ENCODE measurements around the gene THAP7. TPM values are rescaled to one million over a fixed set of nuclear protein-coding genes. Genes with fewer than 3 reads are reported as not detected.

THAP7 gene
- total and polyA plus RNA-seq, 2 of the 13 experiments (the other 11 are each of a cell fraction or from before 2014, with no cell fraction given) = 13.0 to 25.5 TPM

GRCh38 chr22:20981787-20982562 lies 19.9 kb downstream of the THAP7 start, which contains the start of gene LZTR1 (continued):
- TF ChIP-seq AKAP8 (CRISPR knock-in tag; IDR thresholded peaks at IDR 0.05) (peak; percentile 97), ZNF281 (CRISPR knock-in tag; IDR thresholded peaks at IDR 0.05; ENCODE audit: borderline replicate concordance) (peak; percentile 19; the same call in 1 of the 2 replicates), MLXIP (CRISPR knock-in tag; IDR thresholded peaks at IDR 0.05; ENCODE audit: borderline replicate concordance) (peak; percentile 61; the same call in 1 of the 2 replicates), ZNF646 (CRISPR knock-in tag; IDR thresholded peaks at IDR 0.05) (no peak), KDM5B (CRISPR knock-in tag; IDR thresholded peaks at IDR 0.05; ENCODE audit: borderline replicate concordance) (peak; percentile 99), MXD1 (CRISPR knock-in tag; IDR thresholded peaks at IDR 0.05) (peak; percentile 94; the same call in 1 of the 2 replicates)
